ENCODE data around the gene MMS22L.

The MMS22L gene

GRCh38 chr6:97147421-97147820 lies 135.6 kb downstream of the MMS22L start:
- DNase-seq (ENCODE audit: low read depth, low spot score): no peak

GRCh38 chr6:97145691-97146090 lies 137.3 kb downstream of the MMS22L start:
- DNase-seq (ENCODE audit: low read depth, low spot score): no peak

- no peak for DNase-seq (ENCODE audit: low read depth, low spot score)
Observed at GRCh38 chr6:97141756-97142155, 141.3 kb downstream of the MMS22L start.

DNA sequence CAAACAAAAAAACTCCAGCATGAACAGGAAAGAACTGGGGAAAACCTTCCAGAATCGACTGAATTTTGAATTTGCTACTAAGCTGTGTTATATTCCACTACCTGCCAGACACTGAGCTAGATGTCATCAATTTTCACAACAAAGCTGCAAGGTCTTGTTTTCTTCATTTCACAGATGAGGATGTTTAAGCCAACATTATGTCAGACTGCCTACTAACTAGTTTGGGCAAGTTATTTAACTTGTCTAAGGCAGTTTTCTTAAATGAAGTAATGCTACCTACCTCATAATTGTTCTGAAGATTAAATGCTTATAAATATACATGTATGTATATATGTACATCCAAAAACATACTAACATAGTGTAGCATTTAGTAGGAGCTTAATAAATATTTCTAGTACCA lies 144.4 kb downstream of the MMS22L start:
- no peak for DNase-seq (ENCODE audit: low read depth, low spot score)

DNA sequence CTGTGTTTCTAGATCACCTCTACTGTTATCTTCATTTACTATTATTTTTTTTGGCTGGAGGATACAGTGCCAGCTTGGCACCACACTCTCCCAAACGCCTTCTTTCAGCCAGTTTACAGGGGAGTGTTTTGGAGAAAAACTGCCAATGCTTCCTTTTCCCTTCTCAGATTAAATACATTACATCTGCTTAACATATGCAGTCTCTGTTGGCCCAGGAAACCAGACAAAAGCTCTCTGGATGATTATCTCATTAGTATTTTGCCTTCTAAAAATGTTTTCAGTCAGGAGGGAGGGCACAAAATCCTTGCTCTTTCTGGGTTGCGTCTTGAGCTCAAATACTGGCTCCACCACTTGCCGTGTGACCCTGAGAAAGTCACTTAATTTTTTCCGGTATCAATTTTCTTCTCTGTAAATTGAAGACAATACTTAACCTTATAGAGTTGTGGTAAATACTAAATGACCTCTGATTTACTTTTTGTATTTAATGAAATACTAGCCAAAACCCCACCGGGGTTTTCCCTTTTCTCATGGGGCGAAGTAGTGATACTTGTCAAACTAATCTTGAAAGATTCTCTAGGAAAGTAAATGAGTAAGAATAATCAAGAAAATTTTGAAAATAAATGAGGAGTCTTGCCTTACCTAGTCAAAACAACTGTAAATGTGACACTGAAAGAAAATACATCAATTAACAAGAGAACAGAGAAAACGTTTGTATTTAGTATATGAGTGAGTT lies 146.2 kb downstream of the MMS22L start:
- DNase-seq (ENCODE audit: low read depth, low spot score): no peak

DNA sequence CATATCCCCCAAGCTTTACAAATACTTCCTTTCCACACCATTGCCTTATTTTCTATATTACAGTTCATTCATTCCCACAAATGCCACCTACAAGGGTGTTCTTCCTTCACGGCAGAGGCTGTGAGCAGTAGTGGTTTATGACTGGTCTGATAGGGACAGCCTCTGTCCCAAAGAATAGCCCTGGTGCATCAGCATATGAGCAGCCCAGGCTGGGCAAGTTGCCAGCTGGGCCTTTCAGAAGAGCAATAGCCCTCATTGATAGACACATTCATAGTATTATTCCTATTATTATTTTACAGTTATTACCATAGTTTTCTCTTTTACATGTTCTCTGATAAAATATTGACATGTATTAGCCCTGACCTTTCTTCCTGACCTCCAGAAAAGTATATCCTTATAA lies 149.9 kb downstream of the MMS22L start:
- no peak for DNase-seq (ENCODE audit: low read depth, low spot score)

GRCh38 chr6:97129106-97129505 lies 153.9 kb downstream of the MMS22L start:
- DNase-seq (ENCODE audit: low read depth, low spot score): no peak

DNA sequence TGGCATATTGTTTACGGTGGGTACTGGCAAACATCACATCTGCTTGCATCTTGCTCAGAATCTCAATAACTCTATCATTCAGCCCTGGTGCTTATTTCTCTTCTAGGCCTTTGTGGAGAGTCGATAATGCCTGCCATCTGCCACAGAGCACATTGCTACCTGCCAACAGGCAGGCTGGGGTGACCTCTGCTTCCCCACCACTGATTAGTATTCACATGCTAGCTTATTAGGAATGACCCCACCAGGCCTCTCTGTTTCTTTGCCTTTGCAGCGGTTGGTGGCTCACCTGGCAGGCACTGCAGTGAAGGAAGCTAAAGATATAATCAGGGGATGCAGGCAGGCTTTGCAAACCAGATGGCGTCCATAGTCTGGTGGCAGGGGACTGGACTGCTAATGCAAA lies 154.5 kb downstream of the MMS22L start:
- DNase-seq (ENCODE audit: low read depth, low spot score): no peak

- DNase-seq (ENCODE audit: low read depth, low spot score): no peak
Observed at GRCh38 chr6:97123652-97124051, 159.4 kb downstream of the MMS22L start.

GRCh38 chr6:97123112-97123511 lies 159.9 kb downstream of the MMS22L start:
- DNase-seq (ENCODE audit: low read depth, low spot score): no peak

- no peak for DNase-seq (ENCODE audit: low read depth, low spot score)
Observed at GRCh38 chr6:97120511-97120910, 162.5 kb downstream of the MMS22L start.

DNA sequence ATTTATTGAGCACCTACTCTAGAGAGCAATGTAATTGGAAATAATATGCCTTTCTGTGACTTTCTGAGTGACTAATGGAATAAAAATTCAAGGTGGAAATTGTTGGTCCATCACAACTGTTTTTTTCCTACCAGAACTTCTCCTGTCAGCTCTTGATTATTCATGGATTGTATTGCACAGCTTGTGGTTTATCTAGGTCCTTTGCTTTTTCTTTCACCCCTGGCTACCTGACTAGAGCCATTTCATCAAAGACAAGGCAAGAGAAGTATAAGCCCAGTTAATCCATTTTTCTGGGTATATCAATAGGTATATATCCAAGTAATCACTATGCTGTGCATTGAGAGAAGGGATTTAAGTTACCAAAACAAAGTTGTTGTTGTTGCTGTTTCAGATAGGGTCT lies 168.4 kb downstream of the MMS22L start:
- no peak for DNase-seq (ENCODE audit: low read depth, low spot score)

DNA sequence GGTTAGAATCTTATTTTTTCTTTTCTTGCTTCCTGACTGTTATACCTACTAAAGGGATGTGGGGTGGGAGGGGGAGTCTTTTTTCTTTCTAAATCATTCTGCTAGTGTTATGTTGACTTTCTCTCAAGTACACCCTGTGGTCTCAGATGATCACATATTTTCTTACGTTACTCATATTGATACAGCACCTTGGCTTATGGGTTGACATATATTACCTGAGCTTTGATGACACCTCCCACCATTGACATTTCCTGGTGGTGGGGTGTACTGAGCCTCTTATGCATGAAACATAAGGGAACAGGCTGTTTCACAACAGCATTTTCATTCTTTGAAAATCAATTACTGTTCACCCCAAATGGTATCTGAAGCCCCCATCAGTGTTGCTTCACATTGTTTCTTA lies 169.8 kb downstream of the MMS22L start:
- DNase-seq (ENCODE audit: low read depth, low spot score): no peak

- no peak for DNase-seq (ENCODE audit: low read depth, low spot score)
Observed at GRCh38 chr6:97111243-97111642, 171.8 kb downstream of the MMS22L start.

DNA sequence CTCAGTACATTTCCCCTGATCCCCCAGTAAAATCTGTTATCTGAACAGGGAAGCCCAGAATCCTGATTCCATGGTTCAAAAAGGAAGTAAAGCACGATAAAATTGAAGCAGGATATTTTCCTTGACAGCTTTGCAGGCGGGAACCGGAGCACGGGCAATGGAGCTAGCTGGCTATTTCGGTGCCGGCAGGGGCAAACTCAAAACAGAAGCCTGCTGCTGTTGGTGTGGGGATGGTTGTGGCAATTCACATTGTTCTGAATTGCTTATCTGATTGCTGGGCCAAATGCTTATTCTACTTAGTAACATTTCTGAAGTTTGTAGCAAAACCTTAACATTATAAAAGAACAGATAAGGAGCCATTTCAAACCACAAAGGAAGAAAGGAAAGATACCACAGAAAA lies 172.4 kb downstream of the MMS22L start:
- no peak for DNase-seq (ENCODE audit: low read depth, low spot score)

DNA sequence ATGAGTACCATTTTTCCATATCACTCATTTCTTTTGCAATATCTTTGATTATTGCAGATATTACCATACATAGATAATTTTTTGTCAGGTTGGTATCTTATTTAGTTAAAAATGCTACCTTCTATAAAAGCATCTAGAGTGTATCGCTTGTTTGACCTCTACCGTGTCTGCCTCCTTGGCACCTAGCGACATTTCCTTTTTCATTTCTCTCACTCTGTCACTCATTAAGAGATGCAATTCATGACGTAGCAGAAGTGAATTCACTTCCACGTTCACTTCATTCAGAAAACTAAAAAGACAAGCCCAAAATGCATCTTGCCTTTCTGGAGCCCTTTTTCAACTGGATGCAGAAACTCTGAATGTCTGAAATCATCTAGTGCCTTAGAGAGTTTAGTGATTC lies 172.9 kb downstream of the MMS22L start:
- no peak for DNase-seq (ENCODE audit: low read depth, low spot score)

GRCh38 chr6:97109444-97109843 lies 173.6 kb downstream of the MMS22L start:
- DNase-seq (ENCODE audit: low read depth, low spot score): no peak

- no peak for DNase-seq (ENCODE audit: low read depth, low spot score)
Observed at GRCh38 chr6:97102145-97102790, 180.7 kb downstream of the MMS22L start.

- DNase-seq (ENCODE audit: low read depth, low spot score): no peak
Observed at GRCh38 chr6:97100696-97101095, 182.3 kb downstream of the MMS22L start.

GRCh38 chr6:97097068-97098047 lies 185.7 kb downstream of the MMS22L start:
- DNase-seq (ENCODE audit: low read depth, low spot score): no peak

DNA sequence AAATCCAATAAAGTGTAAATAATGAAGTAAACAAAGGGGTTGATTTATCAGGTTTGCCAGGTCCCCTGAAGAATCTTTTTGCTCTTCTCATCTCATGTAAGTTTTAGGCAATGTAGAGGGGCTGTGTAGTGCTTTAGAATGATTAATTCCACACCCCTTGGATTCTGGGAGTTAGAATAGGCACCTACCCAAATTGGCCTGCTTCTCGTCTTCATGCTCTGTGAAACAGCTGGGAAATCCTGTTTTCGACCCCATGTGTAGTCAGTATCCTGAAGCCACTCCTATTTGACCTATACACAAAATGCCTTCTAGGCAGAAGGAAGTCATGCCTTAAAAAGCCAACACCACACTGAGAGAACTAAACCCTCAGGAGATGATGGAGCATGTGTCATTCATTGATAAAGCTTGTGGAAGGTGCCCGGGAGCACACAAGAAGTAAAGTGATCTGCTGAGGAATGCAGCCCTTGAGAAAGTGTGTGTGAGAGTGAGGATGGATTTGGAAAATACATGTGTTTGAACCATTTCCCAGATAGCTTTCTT lies 187.6 kb downstream of the MMS22L start:
- DNase-seq (ENCODE audit: low read depth, low spot score): peak; percentile 38

DNA sequence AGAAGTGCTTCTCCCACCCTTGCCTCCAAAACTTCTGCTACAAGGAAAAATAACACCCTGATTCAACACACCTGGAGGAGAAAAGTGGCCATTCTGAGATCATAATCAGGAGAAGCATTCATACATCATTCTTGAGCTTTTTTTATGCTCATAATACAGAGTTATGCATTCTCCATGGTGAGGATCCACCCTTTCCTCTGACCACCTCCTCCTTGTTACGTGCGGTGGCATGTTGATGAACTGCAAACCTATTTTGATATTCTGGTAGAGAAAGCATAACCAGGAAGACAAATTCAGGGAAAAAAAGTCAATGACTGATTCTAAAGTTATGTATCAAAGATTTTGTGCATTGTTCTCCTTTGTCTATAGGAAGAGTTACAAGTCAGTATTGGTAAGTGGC lies 188.6 kb downstream of the MMS22L start:
- DNase-seq (ENCODE audit: low read depth, low spot score): no peak
